Stimulated activated CD8-positive, alpha-beta memory T cell treated with anti-CD3 and anti-CD28 coated beads, Interleukin-7, amount 100 ng/mL, for 1 hour (primary cell): ENCODE results near the gene CD6.
A peak's percentile ranks its signal among the peaks of the same experiment; 100 is the strongest.

Experiments
- DNase-seq, 2 donors: peaks; one replicate each; pipeline ENCODE4 v3.0.0-alpha.2; 2020; ENCODE audit warnings: low read depth in 2 of 2

The CD6 gene

GRCh38 chr11:61026121-61027031, 54.9 kb downstream of the CD6 start:
- DNase-seq = no peak

- DNase-seq = no peak
Measured at GRCh38 chr11:61027141-61027840, 55.8 kb downstream of the CD6 start.

DNA sequence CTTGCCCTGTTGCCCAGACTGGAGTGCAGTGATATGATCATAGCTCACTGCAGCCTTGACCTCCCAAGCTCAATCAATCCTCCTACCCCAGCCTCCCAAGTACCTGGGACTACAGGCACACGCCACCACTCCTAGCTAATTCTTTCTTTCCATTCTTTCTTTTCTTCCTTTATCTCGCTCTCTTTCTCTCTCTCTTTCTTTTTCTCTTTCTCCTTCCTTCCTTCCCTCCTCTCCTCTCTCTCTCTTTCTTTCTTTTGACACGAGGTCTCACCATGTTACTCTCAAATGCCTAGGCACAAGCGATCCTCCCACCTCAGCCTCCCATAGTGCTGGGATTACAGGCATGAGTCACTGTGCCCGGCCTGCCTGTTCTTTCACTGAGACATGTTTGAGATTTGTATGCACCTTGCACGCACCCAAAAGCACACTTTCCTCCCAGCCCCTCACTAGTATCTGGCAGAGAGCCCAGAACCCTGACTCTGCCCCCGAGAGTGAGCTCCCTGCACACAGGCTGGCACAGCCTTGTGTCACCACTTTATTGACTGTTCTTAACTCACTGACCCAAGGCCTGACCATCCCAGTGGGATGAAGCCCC, 56.8 kb downstream of the CD6 start:
- DNase-seq = no peak

GRCh38 chr11:61032824-61033223, 61.3 kb downstream of the CD6 start:
- no peak for DNase-seq

DNA sequence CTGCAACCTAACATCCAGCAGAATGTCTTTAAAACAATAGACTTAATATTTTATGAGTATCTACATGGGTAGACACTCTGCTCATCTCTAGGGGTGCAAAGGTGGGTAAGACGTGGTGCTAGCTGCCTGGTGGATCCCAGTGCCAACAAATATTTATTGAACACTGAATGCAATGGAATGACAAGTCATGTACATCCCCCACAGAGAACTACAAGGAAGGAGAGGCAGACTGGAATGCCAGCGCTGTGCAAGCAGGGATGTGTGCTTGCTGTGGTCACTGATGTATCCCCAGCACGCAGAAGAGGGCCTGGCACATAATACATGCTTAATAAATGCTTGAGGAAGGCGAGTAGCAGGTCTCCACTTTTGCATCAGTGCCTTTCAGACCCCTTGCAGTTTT, 61.9 kb downstream of the CD6 start:
- no peak for DNase-seq

GRCh38 chr11:61034111-61034510, 62.6 kb downstream of the CD6 start:
- no peak for DNase-seq

DNA sequence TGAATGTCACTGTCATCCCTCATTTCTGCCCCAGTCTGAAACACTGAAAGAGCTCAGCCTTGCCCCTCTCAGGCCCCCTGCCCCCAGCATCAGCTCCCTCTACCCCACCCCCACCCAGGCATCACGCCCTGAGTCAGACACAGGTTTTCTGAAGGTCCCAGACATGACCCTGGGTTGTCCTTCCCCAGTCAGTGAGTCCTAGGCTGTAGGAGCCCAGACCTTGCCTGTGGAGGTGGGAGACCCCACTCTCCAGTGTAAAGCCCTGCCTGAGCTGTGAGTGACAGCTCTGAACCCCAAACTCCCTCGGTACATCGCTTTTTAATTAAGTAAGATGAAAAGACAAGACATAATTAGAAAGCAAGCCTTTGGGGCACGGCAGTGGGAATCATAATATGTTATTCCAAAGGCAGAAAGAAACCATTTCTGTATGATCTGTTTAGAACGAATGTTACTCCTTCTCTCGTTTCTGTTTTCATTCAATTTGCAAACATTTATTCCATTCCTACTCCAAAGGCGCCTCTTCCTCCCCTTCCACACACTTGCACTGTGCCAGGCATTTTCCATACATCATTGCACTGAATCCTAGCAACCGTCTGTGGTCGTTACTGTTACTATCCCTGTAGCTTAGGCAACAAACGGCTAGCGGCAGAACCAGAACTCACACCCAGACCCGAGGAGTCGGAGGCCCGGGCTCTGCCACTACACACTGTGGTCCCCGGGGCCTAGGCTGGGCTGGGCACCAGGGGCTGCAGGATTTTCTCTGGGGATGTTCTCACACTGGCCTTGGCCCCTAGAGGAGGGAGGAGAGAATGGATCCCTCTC, 63.4 kb downstream of the CD6 start:
- DNase-seq = no peak

- DNase-seq = no peak
Measured at GRCh38 chr11:61035526-61035835, 64.0 kb downstream of the CD6 start.

GRCh38 chr11:61037441-61038093, 66.1 kb downstream of the CD6 start:
- no peak for DNase-seq

DNA sequence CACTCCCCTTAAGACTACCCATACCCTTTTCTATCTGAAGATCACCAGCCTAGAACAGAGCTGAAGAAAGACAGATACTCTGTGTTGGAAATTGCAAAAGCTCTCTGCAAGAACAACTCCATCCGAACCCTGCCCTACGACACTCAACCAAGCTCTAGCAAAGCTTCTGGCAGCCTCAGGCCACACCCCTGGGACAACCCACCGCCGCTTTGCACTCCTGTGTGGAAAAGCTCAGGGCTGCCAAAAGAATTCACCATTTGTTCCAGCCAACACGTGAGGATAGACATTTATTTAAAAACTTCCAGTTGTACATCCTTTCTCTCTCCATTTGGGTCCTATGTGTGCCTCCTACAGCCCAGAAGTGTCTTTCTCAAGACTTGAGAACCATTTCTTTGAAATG, 68.4 kb downstream of the CD6 start:
- no peak for DNase-seq

GRCh38 chr11:61041755-61042518, 70.5 kb downstream of the CD6 start:
- DNase-seq = peak; percentile 45 to 54

- DNase-seq = no peak
Measured at GRCh38 chr11:61042537-61042936, 71.1 kb downstream of the CD6 start.

GRCh38 chr11:61042961-61043540, 71.6 kb downstream of the CD6 start:
- DNase-seq = no peak

DNA sequence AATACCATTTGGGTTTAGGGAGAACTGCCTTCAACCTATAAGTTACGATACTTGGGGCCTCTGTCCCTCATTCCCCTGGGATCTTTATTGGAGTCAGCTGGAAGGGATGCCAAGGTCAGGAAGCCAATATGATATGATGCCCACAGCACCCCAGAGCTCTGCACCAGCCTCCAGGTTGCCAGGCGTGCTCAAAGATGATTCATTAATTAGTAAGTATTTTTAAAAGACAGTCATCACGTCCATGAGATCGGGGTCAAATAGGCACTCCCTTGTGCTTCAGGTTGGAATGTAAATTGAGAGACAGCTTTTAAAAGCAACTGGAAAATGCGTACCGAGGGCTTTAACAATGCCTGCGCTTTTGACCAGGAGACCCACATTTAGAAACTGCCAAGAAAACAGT, 73.8 kb downstream of the CD6 start:
- DNase-seq = no peak

- DNase-seq = no peak
Measured at GRCh38 chr11:61046833-61047232, 75.4 kb downstream of the CD6 start.

GRCh38 chr11:61048368-61049062, 77.0 kb downstream of the CD6 start:
- no peak for DNase-seq

- DNase-seq = no peak
Measured at GRCh38 chr11:61049063-61049377, 77.5 kb downstream of the CD6 start.

GRCh38 chr11:61049859-61050258, 78.4 kb downstream of the CD6 start:
- no peak for DNase-seq

GRCh38 chr11:61052182-61052972, 80.9 kb downstream of the CD6 start:
- DNase-seq = no peak
